ENCODE results near the gene CDC25C. TPM values are rescaled to one million over a fixed set of nuclear protein-coding genes. Genes with fewer than 3 reads are reported as not detected.

The CDC25C gene
- total and polyA plus RNA-seq, 2 experiments from 2014 or later = 2.9 to 4.5 TPM

GRCh38 chr5:138364576-138364975 lies 33.0 kb upstream of the CDC25C start:
- H3K9ac ChIP-seq = no peak overlapping the region
- in situ Hi-C loops (cut with MboI) = no loop called here
- H2AFZ ChIP-seq = no peak overlapping the region
- H3K27me3 ChIP-seq (replicated peaks; ENCODE audit: insufficient read depth) = no peaks in the 10 kb centered on the region
- WGBS, 2 experiments (ENCODE audit: low coverage in 1 of 2, low lambda C conversion rate in 2 of 2, missing lambda C conversion rate in 2 of 2) = 98 to 100% methylated on average over 1 of the region's 1 CpG
- no peaks in the 10 kb centered on the region for H3K9me2 ChIP-seq (ENCODE audit: insufficient read depth)
- no peaks in the 10 kb centered on the region for H3K9me3 ChIP-seq (ENCODE audit: low read depth)
- no peak overlapping the region for H3K4me2 ChIP-seq (ENCODE audit: unreplicated experiment)
- no peaks in the 10 kb centered on the region for H3K36me3 ChIP-seq (ENCODE audit: low read depth)
- 0 out of 2 replicates have a peak, but pooled peaks cover 3% of the 10 kb centered on the region for H4K20me1 ChIP-seq (ENCODE audit: insufficient read depth)
- no peaks in the 10 kb centered on the region for H3F3A ChIP-seq (ENCODE audit: insufficient read depth)
- H3K4me1 ChIP-seq (ENCODE audit: insufficient read depth) = peaks cover 1% of the 10 kb centered on the region; the same call in 1 of the 2 replicates
- TF ChIP-seq EZH2phosphoT487 (IDR thresholded peaks at IDR 0.05; ENCODE audit: insufficient read depth, low read depth) (no peak), EZH2 (IDR thresholded peaks at IDR 0.05; ENCODE audit: insufficient read depth, poor library complexity, severe bottlenecking) (no peak)
- H3K79me2 ChIP-seq (ENCODE audit: insufficient read depth) = peaks cover 100% of the 10 kb centered on the region
- H3K4me3 ChIP-seq = no peak overlapping the region
- DNase-seq = no peak
- H3K27ac ChIP-seq = no peak overlapping the region

GRCh38 chr5:138360941-138361452 lies 29.4 kb upstream of the CDC25C start:
- H3K27ac ChIP-seq = no peak overlapping the region
- H3K27me3 ChIP-seq (replicated peaks; ENCODE audit: insufficient read depth) = no peaks in the 10 kb centered on the region
- 0 out of 2 replicates have a peak, but pooled peaks cover under 1% of the 10 kb centered on the region for H3K4me1 ChIP-seq (ENCODE audit: insufficient read depth)
- 100% methylated on average over 1 of the region's 1 CpG for WGBS, 2 experiments (ENCODE audit: low coverage in 1 of 2, low lambda C conversion rate in 2 of 2, missing lambda C conversion rate in 2 of 2)
- H3F3A ChIP-seq (ENCODE audit: insufficient read depth) = peaks cover 3% of the 10 kb centered on the region
- H4K20me1 ChIP-seq (ENCODE audit: insufficient read depth) = 0 out of 2 replicates have a peak, but pooled peaks cover 3% of the 10 kb centered on the region
- H3K9me2 ChIP-seq (ENCODE audit: insufficient read depth) = no peaks in the 10 kb centered on the region
- DNase-seq = no peak
- no peak for TF ChIP-seq EZH2phosphoT487 (IDR thresholded peaks at IDR 0.05; ENCODE audit: insufficient read depth, low read depth)
- no peak for TF ChIP-seq EZH2 (IDR thresholded peaks at IDR 0.05; ENCODE audit: insufficient read depth, poor library complexity, severe bottlenecking)
- no peak overlapping the region for H3K4me2 ChIP-seq (ENCODE audit: unreplicated experiment)
- in situ Hi-C loops (cut with MboI) = no loop called here
- H3K79me2 ChIP-seq (ENCODE audit: insufficient read depth) = peaks cover 100% of the 10 kb centered on the region
- H3K36me3 ChIP-seq (ENCODE audit: low read depth) = no peaks in the 10 kb centered on the region
- H3K9me3 ChIP-seq (ENCODE audit: low read depth) = no peaks in the 10 kb centered on the region
- H2AFZ ChIP-seq = no peak overlapping the region
- H3K4me3 ChIP-seq = no peak overlapping the region
- H3K9ac ChIP-seq = no peak overlapping the region

- no peak for DNase-seq
- Histone ChIP-seq H3K4me3 (no peak overlapping the region), H3K4me2 (ENCODE audit: unreplicated experiment) (no peak overlapping the region), H3K9ac (no peak overlapping the region), H3K9me2 (ENCODE audit: insufficient read depth) (no peaks in the 10 kb centered on the region), H3K9me3 (ENCODE audit: low read depth) (no peaks in the 10 kb centered on the region), H3K4me1 (ENCODE audit: insufficient read depth) (peaks cover 13% of the 10 kb centered on the region), H3K27me3 (replicated peaks; ENCODE audit: insufficient read depth) (no peaks in the 10 kb centered on the region), H3K36me3 (ENCODE audit: low read depth) (no peaks in the 10 kb centered on the region), H2AFZ (no peak overlapping the region), H3F3A (ENCODE audit: insufficient read depth) (peaks cover 17% of the 10 kb centered on the region), H3K27ac (no peak overlapping the region), H3K79me2 (ENCODE audit: insufficient read depth) (peaks cover 100% of the 10 kb centered on the region), H4K20me1 (ENCODE audit: insufficient read depth) (0 out of 2 replicates have a peak, but pooled peaks cover 3% of the 10 kb centered on the region)
- 84 to 87% methylated on average over 3 of the region's 3 CpGs for WGBS, 2 experiments (ENCODE audit: low coverage in 1 of 2, low lambda C conversion rate in 2 of 2, missing lambda C conversion rate in 2 of 2)
- in situ Hi-C loops (cut with MboI) = no loop called here
- TF ChIP-seq EZH2 (IDR thresholded peaks at IDR 0.05; ENCODE audit: insufficient read depth, poor library complexity, severe bottlenecking) (no peak), EZH2phosphoT487 (IDR thresholded peaks at IDR 0.05; ENCODE audit: insufficient read depth, low read depth) (no peak)
These were observed 28.0 kb upstream of the CDC25C start for GRCh38 chr5:138359621-138360020.

- peak overlapping the region; percentile 96 for H3K4me2 ChIP-seq (ENCODE audit: unreplicated experiment)
- TF ChIP-seq EZH2 (IDR thresholded peaks at IDR 0.05; ENCODE audit: insufficient read depth, poor library complexity, severe bottlenecking) (no peak), EZH2phosphoT487 (IDR thresholded peaks at IDR 0.05; ENCODE audit: insufficient read depth, low read depth) (no peak)
- peak; percentile 89 for DNase-seq
- H4K20me1 ChIP-seq (ENCODE audit: insufficient read depth) = 0 out of 2 replicates have a peak, but pooled peaks cover 3% of the 10 kb centered on the region
- H3K27ac ChIP-seq = peak overlapping the region; percentile 77
- in situ Hi-C loops (cut with MboI) = no loop called here
- H3K4me3 ChIP-seq = peak overlapping the region; percentile 90
- no peaks in the 10 kb centered on the region for H3K9me2 ChIP-seq (ENCODE audit: insufficient read depth)
- peaks cover 69% of the 10 kb centered on the region for H3K79me2 ChIP-seq (ENCODE audit: insufficient read depth)
- H3K36me3 ChIP-seq (ENCODE audit: low read depth) = no peaks in the 10 kb centered on the region
- WGBS, 2 experiments (ENCODE audit: low coverage in 1 of 2, low lambda C conversion rate in 2 of 2, missing lambda C conversion rate in 2 of 2) = 9% methylated on average over 6 of the region's 6 CpGs
- peaks cover 54% of the 10 kb centered on the region for H3F3A ChIP-seq (ENCODE audit: insufficient read depth)
- no peaks in the 10 kb centered on the region for H3K27me3 ChIP-seq (replicated peaks; ENCODE audit: insufficient read depth)
- H3K9me3 ChIP-seq (ENCODE audit: low read depth) = no peaks in the 10 kb centered on the region
- H3K4me1 ChIP-seq (ENCODE audit: insufficient read depth) = peaks cover 39% of the 10 kb centered on the region
- no peak overlapping the region for H2AFZ ChIP-seq
- H3K9ac ChIP-seq = peak overlapping the region; percentile 96
These were observed 23.3 kb upstream of the CDC25C start for GRCh38 chr5:138354926-138355378.

Data from GM23248 (cell line).